SK-N-MC (cell line): ENCODE measurements around the gene OR52E1.

Experiments
- DNase-seq: peaks from one replicate; pipeline ENCODE4 v3.0.0-alpha.2; 2011; ENCODE audit warnings: low read depth, low spot score
- H3K27ac ChIP-seq: fragments of 200-600 bp; sonication (generic); 2 replicates; pipeline ENCODE4 v1.5.1; 2016; ENCODE audit warnings: mixed run types
- H3K36me3 ChIP-seq: fragments of 200-600 bp; sonication (generic); 2 replicates; pipeline ENCODE4 v1.6.1; 2017; ENCODE audit warnings: antibody characterized with exemption, low read length, mixed read lengths; ENCODE audit not compliant: insufficient read depth
- H3K4me3 ChIP-seq: fragments of 200-600 bp; sonication (generic); 2 replicates; pipeline ENCODE4 v1.5.1; 2016
- H3K9ac ChIP-seq: fragments of 200-600 bp; sonication (generic); 2 replicates; pipeline ENCODE4 v1.8.0; 2017; ENCODE audit warnings: mixed run types, mixed read lengths; ENCODE audit not compliant: insufficient read length
- H3K9me3 ChIP-seq: fragments of 200-600 bp; sonication (generic); 2 replicates; pipeline ENCODE4 v1.6.1; 2017; ENCODE audit warnings: low read depth, mild to moderate bottlenecking, antibody characterized with exemption, low read length, moderate library complexity, mixed read lengths
- EZH2 ChIP-seq: fragments of 200-600 bp; sonication (generic); IDR thresholded peaks from one replicate; pipeline ENCODE4 v1.6.1; 2017; ENCODE audit warnings: antibody characterized with exemption
- FOXP2 ChIP-seq: optimal IDR thresholded peaks from 2 replicates; pipeline ENCODE3; 2011; ENCODE audit warnings: mild to moderate bottlenecking, moderate library complexity; ENCODE audit not compliant: insufficient read depth; ENCODE audit errors: extremely low read length, control extremely low read depth
- POLR2AphosphoS5 ChIP-seq: IDR thresholded peaks from 2 replicates; pipeline ENCODE4 v1.6.1; 2012; ENCODE audit warnings: mild to moderate bottlenecking, low read depth, low read length, borderline replicate concordance

Gene OR52E1

DNA sequence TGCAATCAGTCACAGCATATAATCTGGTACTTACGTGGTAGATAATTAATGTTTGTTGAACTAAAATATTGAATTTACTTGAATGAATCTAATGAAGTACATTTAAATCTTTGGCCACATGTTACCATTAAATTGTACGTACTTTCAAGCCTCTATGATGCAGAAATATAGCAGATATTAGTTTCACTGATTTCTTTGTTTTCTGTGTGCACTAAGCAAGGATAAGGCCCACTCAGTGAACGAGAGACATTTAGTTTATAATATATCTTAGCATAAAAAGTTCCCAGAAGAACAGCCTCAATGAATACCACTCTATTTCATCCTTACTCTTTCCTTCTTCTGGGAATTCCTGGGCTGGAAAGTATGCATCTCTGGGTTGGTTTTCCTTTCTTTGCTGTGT is at the start of gene OR52E1:
TSS of gene OR52E1 (plus strand) at position 301 of the 400 bp plus-strand sequence.
- no peak within 1 kb of the TSS for H3K9ac ChIP-seq
- TF ChIP-seq POLR2AphosphoS5 (no peak), EZH2 (no peak), FOXP2 (no peak)
- H3K4me3 ChIP-seq, result no peak within 1 kb of the TSS
- no peak for DNase-seq
- H3K9me3 ChIP-seq, result no peaks in the 10 kb centered on the region
- no peaks in the 10 kb centered on the region for H3K36me3 ChIP-seq
- no peak within 1 kb of the TSS for H3K27ac ChIP-seq

GRCh38 chr11:5021996-5022395 is 47.4 kb upstream of the OR52E1 start:
- Histone ChIP-seq H3K9ac (no peak overlapping the region), H3K4me3 (no peak overlapping the region), H3K27ac (no peak overlapping the region), H3K9me3 (no peaks in the 10 kb centered on the region), H3K36me3 (no peaks in the 10 kb centered on the region)
- no peak for TF ChIP-seq POLR2AphosphoS5
- TF ChIP-seq EZH2, result no peak
- TF ChIP-seq FOXP2, result no peak
- no peak for DNase-seq

GRCh38 chr11:5036669-5037068 is 32.7 kb upstream of the OR52E1 start:
- Histone ChIP-seq H3K36me3 (no peaks in the 10 kb centered on the region), H3K4me3 (no peak overlapping the region), H3K9me3 (no peaks in the 10 kb centered on the region), H3K9ac (no peak overlapping the region), H3K27ac (no peak overlapping the region)
- no peak for TF ChIP-seq POLR2AphosphoS5
- TF ChIP-seq FOXP2, result no peak
- TF ChIP-seq EZH2, result no peak
- DNase-seq, result no peak

DNA sequence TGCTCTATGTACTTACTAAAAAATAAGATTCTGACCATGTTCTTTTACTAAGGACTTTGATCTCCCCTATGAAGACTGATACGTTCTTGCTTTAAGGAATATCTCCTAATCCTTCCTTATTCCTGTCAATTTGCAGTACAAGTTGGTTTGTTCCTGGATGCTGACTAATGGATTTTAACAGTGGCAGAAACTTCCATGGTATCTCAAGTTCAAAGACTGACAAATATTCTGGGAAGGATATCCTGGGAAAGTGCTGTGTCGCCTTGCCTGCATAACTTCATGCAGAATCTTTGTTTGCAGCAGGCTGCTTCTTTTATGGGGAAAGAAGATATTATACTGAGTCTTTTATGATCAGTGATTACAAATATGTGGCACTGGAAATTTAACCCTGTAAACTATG is 31.4 kb upstream of the OR52E1 start:
- H3K27ac ChIP-seq, result no peak overlapping the region
- DNase-seq, result no peak
- no peaks in the 10 kb centered on the region for H3K9me3 ChIP-seq
- no peaks in the 10 kb centered on the region for H3K36me3 ChIP-seq
- no peak overlapping the region for H3K9ac ChIP-seq
- H3K4me3 ChIP-seq, result no peak overlapping the region
- no peak for TF ChIP-seq FOXP2
- no peak for TF ChIP-seq POLR2AphosphoS5
- TF ChIP-seq EZH2, result no peak

DNA sequence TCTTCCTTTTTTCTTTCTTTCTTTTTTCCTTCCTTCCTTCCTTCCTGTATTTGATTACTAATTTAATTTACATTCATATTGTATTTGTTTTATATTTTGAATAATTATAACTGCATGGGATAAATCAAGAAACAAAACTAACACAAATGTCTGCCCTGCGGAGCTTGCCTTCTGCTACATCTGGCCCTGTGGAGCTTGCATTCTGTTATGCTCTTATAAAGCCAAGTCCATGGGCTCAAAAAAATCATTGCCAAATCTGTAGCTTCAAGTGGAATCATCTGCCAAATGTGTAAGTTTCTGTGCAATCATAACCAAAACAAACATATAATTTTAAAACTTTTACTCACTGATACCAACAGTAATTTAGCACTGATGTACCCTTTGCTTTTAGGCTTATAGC is 31.0 kb upstream of the OR52E1 start:
- no peak overlapping the region for H3K27ac ChIP-seq
- DNase-seq, result no peak
- H3K9me3 ChIP-seq, result no peaks in the 10 kb centered on the region
- TF ChIP-seq POLR2AphosphoS5, result no peak
- no peak overlapping the region for H3K9ac ChIP-seq
- H3K36me3 ChIP-seq, result no peaks in the 10 kb centered on the region
- no peak overlapping the region for H3K4me3 ChIP-seq

DNA sequence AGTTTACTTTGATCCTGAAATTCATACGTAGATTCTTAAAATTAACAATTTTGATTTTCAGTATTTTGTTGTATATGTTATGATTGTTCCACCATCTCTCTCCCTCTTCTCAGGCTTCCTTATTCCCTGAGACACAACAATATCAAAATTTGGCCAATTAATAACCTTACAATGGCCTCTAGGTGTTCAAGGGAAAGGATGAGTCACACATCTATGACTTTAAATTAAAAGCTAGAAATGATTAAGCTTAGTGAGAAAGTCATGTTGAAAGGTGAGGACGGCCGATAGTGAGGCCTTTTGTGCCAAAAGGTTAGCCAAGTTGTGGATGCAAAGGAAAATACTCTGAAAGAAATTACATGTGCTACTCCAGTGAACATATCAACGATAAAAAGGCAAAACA is 28.5 kb upstream of the OR52E1 start:
- no peak overlapping the region for H3K9ac ChIP-seq
- no peak overlapping the region for H3K4me3 ChIP-seq
- H3K36me3 ChIP-seq, result no peaks in the 10 kb centered on the region
- H3K9me3 ChIP-seq, result no peaks in the 10 kb centered on the region
- H3K27ac ChIP-seq, result no peak overlapping the region
- no peak for DNase-seq
- TF ChIP-seq FOXP2 (no peak), EZH2 (no peak), POLR2AphosphoS5 (no peak)

DNA sequence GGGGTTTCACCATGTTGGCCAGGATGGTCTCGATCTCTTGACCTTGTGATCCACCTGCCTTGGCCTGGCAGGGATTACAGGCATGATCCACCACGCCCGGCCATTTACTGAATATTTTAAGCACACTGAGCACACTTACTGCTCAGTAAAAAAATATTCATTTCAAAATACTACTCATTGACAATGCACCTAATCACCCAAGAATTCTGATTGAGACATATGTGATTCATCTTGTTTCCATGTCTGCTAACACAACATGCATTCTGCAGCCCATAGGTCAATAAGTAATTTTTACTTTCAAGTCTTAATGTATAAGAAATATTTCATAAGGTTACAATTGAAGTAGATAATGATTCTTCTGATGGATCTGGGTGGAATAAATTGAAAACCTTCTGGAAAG is 27.3 kb upstream of the OR52E1 start:
- TF ChIP-seq POLR2AphosphoS5 (no peak), FOXP2 (no peak), EZH2 (no peak)
- H3K9ac ChIP-seq, result no peak overlapping the region
- no peak overlapping the region for H3K27ac ChIP-seq
- H3K4me3 ChIP-seq, result no peak overlapping the region
- no peaks in the 10 kb centered on the region for H3K36me3 ChIP-seq
- no peaks in the 10 kb centered on the region for H3K9me3 ChIP-seq
- DNase-seq, result no peak

- H3K9me3 ChIP-seq, result no peaks in the 10 kb centered on the region
- no peak overlapping the region for H3K4me3 ChIP-seq
- no peak overlapping the region for H3K9ac ChIP-seq
- no peak overlapping the region for H3K27ac ChIP-seq
- no peak for TF ChIP-seq FOXP2
- no peak for TF ChIP-seq EZH2
- no peak for TF ChIP-seq POLR2AphosphoS5
- DNase-seq, result no peak
- no peaks in the 10 kb centered on the region for H3K36me3 ChIP-seq
These were observed 26.0 kb upstream of the OR52E1 start for GRCh38 chr11:5043380-5043779.

GRCh38 chr11:5046226-5046625 is 23.1 kb upstream of the OR52E1 start, which contains the start of gene OR52J3:
Gene OR52J3, plus strand, starts transcription at chr11:5046526. Its CDS starts 0 bp downstream, at chr11:5046526.
- Histone ChIP-seq H3K4me3 (no peak within 1 kb of the TSS), H3K9me3 (no peaks in the 10 kb centered on the region), H3K36me3 (no peaks in the 10 kb centered on the region), H3K27ac (no peak within 1 kb of the TSS), H3K9ac (no peak within 1 kb of the TSS)
- no peak for DNase-seq
- TF ChIP-seq FOXP2 (no peak), POLR2AphosphoS5 (no peak), EZH2 (no peak)
